ENCODE data around the gene CHMP4B.

Gene CHMP4B

DNA sequence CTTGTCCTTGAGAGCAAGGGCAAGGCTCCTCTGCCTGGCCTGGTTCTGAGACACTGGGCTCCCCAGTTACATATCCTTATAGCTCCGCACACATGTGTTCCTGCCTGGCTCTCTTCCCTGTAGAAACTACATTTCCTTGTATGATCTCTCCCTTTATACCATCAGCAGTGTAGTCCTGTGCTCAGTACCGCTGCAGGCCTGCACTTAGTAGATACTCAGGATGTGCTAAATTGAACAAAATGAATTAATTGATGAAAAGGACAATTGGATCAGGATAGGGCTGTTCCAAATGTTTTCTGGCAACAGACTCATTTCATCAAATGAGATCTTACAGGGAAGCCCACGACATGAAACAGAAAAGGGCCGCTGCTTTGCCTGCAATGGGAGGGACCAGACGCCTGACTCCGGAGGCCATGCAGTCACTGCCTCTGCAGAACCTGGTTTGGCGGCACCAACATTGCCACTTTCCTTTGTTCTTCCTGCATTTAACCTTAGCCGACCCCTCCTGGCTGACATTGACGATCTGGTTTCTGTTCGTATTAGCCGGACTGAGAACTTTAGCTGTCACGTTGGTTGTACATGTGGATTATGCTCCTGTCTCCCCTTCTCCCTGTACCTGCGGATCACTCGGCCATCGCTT lies 53.3 kb downstream of the CHMP4B start:
- H3K9me2 ChIP-seq (replicated peaks; ENCODE audit: insufficient read depth, low read length) = no peaks in the 10 kb centered on the region
- H3K9me3 ChIP-seq (replicated peaks; ENCODE audit: insufficient read depth, low read length) = no peaks in the 10 kb centered on the region
- no peaks in the 10 kb centered on the region for H3K36me3 ChIP-seq (replicated peaks; ENCODE audit: insufficient read depth, low read length)
- H3F3A ChIP-seq (ENCODE audit: insufficient read depth, low read length) = peaks cover 7% of the 10 kb centered on the region
- peak overlapping the region; percentile 14; the same call in 1 of the 2 replicates for H3K27ac ChIP-seq (ENCODE audit: low read length)
- no peak overlapping the region for H3K9ac ChIP-seq (ENCODE audit: low read length)
- no peaks in the 10 kb centered on the region for H3K27me3 ChIP-seq (replicated peaks; ENCODE audit: insufficient read depth, low read length)
- TF ChIP-seq EZH2phosphoT487 (IDR thresholded peaks at IDR 0.05; ENCODE audit: low read length) (no peak), EZH2 (optimal IDR thresholded peaks at IDR 0.05; ENCODE audit: low read depth, low read length) (no peak)
- TF ChIP-seq, protein P1, sequence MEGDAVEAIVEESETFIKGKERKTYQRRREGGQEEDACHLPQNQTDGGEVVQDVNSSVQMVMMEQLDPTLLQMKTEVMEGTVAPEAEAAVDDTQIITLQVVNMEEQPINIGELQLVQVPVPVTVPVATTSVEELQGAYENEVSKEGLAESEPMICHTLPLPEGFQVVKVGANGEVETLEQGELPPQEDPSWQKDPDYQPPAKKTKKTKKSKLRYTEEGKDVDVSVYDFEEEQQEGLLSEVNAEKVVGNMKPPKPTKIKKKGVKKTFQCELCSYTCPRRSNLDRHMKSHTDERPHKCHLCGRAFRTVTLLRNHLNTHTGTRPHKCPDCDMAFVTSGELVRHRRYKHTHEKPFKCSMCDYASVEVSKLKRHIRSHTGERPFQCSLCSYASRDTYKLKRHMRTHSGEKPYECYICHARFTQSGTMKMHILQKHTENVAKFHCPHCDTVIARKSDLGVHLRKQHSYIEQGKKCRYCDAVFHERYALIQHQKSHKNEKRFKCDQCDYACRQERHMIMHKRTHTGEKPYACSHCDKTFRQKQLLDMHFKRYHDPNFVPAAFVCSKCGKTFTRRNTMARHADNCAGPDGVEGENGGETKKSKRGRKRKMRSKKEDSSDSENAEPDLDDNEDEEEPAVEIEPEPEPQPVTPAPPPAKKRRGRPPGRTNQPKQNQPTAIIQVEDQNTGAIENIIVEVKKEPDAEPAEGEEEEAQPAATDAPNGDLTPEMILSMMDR (IDR thresholded peaks at IDR 0.05; ENCODE audit: low read length) = no peak
- H4K20me1 ChIP-seq (ENCODE audit: insufficient read depth, low read length) = no peaks in the 10 kb centered on the region
- peaks cover 37% of the 10 kb centered on the region for H3K4me1 ChIP-seq (ENCODE audit: low read length)
- H3K4me3 ChIP-seq (ENCODE audit: low read length) = no peak overlapping the region
- peaks cover 16% of the 10 kb centered on the region for H3K79me2 ChIP-seq (ENCODE audit: low read length)
- H2AFZ ChIP-seq (ENCODE audit: low read length) = no peak overlapping the region
- DNase-seq = no peak
- H3K4me2 ChIP-seq (ENCODE audit: low read depth, low read length) = no peak overlapping the region

DNA sequence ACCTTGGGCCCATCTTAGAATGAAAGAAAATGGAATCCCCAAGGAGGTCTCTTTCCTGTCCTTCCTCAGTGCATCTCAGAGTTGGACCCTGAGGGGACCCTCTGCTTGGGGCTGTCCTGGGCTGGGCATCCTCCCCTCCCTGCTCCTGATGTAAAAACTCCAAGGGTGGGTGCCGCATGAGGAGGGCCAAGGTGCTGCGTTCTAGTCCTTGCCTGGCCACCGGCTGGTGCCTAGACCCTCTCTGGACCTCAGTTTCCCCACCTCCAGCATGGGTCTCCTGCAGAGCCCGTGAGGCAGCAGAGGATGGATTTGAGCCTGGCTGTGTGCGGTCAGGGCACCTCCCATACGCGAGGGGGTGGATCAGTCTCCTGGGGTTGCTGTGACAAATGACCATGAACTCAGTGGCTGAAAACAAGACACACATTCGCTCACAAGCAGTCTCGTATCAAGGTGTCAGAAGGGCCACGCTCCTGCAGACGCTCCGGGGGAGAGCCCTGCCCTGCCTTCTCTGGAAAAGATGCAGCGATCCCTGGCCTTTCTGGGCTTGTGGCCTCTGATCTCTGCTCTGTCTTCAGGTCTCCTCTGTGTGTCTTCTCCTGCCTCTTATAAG lies 54.7 kb downstream of the CHMP4B start:
- Histone ChIP-seq H4K20me1 (ENCODE audit: insufficient read depth, low read length) (no peaks in the 10 kb centered on the region), H3K4me2 (ENCODE audit: low read depth, low read length) (no peak overlapping the region), H3F3A (ENCODE audit: insufficient read depth, low read length) (no peaks in the 10 kb centered on the region), H3K27ac (ENCODE audit: low read length) (no peak overlapping the region), H3K4me1 (ENCODE audit: low read length) (peaks cover 25% of the 10 kb centered on the region), H3K9ac (ENCODE audit: low read length) (no peak overlapping the region), H3K9me2 (replicated peaks; ENCODE audit: insufficient read depth, low read length) (no peaks in the 10 kb centered on the region), H3K36me3 (replicated peaks; ENCODE audit: insufficient read depth, low read length) (no peaks in the 10 kb centered on the region), H2AFZ (ENCODE audit: low read length) (no peak overlapping the region), H3K9me3 (replicated peaks; ENCODE audit: insufficient read depth, low read length) (no peaks in the 10 kb centered on the region), H3K27me3 (replicated peaks; ENCODE audit: insufficient read depth, low read length) (no peaks in the 10 kb centered on the region), H3K79me2 (ENCODE audit: low read length) (peaks cover 5% of the 10 kb centered on the region; the same call in 1 of the 2 replicates), H3K4me3 (ENCODE audit: low read length) (no peak overlapping the region)
- no peak for DNase-seq
- TF ChIP-seq EZH2 (optimal IDR thresholded peaks at IDR 0.05; ENCODE audit: low read depth, low read length) (no peak), EZH2phosphoT487 (IDR thresholded peaks at IDR 0.05; ENCODE audit: low read length) (no peak)
- TF ChIP-seq, protein P1 (IDR thresholded peaks at IDR 0.05; ENCODE audit: low read length) = no peak

DNA sequence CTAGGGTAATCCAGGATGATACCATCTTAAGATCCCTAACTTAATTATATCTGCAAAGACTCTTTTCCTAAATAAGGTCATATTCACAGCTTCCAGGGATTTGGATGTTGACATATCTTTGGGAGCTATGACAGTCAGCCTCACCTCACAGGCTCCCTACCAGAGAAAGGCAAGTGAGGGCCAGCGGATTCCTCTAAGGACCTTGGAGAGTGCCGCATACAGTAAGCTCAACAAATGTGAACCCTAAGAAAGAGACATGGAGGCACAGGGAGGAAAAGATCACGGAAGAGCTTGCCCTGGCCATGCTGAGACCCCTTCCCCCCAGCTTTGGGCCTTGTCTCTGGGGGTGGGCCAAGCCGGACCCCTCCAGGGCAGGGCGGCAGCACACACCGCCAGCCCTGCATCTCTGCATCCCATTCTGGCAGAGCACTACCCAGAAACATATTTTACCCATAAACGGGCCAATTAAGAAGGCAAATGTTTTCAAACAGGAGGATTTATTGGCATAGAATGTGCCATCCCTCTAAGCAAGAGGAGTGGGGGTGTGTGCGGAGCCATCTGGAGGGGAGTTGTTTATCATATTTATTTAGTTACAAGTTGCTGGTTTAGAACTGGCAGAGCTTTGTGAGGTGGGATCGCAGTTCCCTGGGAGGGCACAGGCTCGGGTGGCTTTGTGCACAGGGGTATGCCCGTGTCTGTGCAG lies 55.4 kb downstream of the CHMP4B start:
- peaks cover 1% of the 10 kb centered on the region; the same call in 1 of the 2 replicates for H3K79me2 ChIP-seq (ENCODE audit: low read length)
- TF ChIP-seq, protein P1 (IDR thresholded peaks at IDR 0.05; ENCODE audit: low read length) = no peak
- TF ChIP-seq EZH2 (optimal IDR thresholded peaks at IDR 0.05; ENCODE audit: low read depth, low read length) = no peak
- no peak overlapping the region for H3K4me2 ChIP-seq (ENCODE audit: low read depth, low read length)
- no peak overlapping the region for H3K27ac ChIP-seq (ENCODE audit: low read length)
- no peaks in the 10 kb centered on the region for H3K9me2 ChIP-seq (replicated peaks; ENCODE audit: insufficient read depth, low read length)
- no peak overlapping the region for H3K4me3 ChIP-seq (ENCODE audit: low read length)
- H3F3A ChIP-seq (ENCODE audit: insufficient read depth, low read length) = no peaks in the 10 kb centered on the region
- H3K27me3 ChIP-seq (replicated peaks; ENCODE audit: insufficient read depth, low read length) = no peaks in the 10 kb centered on the region
- peaks cover 21% of the 10 kb centered on the region for H3K4me1 ChIP-seq (ENCODE audit: low read length)
- H2AFZ ChIP-seq (ENCODE audit: low read length) = no peak overlapping the region
- H3K9me3 ChIP-seq (replicated peaks; ENCODE audit: insufficient read depth, low read length) = no peaks in the 10 kb centered on the region
- H3K9ac ChIP-seq (ENCODE audit: low read length) = no peak overlapping the region
- H3K36me3 ChIP-seq (replicated peaks; ENCODE audit: insufficient read depth, low read length) = no peaks in the 10 kb centered on the region
- no peaks in the 10 kb centered on the region for H4K20me1 ChIP-seq (ENCODE audit: insufficient read depth, low read length)
- no peak for DNase-seq
